Endothelial cell of umbilical vein (primary cell): ENCODE results near the gene VPS35L.

Experiments
- CTCF ChIP-seq, 2 donors: IDR thresholded peaks; 1 replicate in 1 of 2; 2 replicates in 1 of 2; pipeline ENCODE4 v1.5.1; 2011; ENCODE audit warnings: low read length in 2 of 2, mild to moderate bottlenecking in 2 of 2, moderate library complexity in 2 of 2, control low read depth in 1 of 2, inconsistent platforms in 1 of 2, low read depth in 1 of 2; ENCODE audit not compliant: insufficient read depth in 1 of 2; ENCODE audit errors: extremely low read depth in 1 of 2
- GATA2 ChIP-seq: IDR thresholded peaks from 2 replicates; pipeline ENCODE4 v1.7.0; 2011; ENCODE audit warnings: low read depth, mild to moderate bottlenecking, moderate library complexity, mixed read lengths, low read length; ENCODE audit not compliant: insufficient read length, insufficient read depth
- JUN ChIP-seq: IDR thresholded peaks from 2 replicates; pipeline ENCODE4 v1.6.1; 2011; ENCODE audit warnings: borderline replicate concordance, low read depth; ENCODE audit not compliant: insufficient read length, insufficient read depth
- POLR2A ChIP-seq: IDR thresholded peaks from 2 replicates; pipeline ENCODE4 v1.6.1; 2012; ENCODE audit warnings: low read depth, mild to moderate bottlenecking, control low read depth, low read length
- POLR2AphosphoS5 ChIP-seq: IDR thresholded peaks from 2 replicates; pipeline ENCODE4 v1.6.1; 2012; ENCODE audit warnings: low read depth, mild to moderate bottlenecking, control low read depth, low read length, moderate library complexity; ENCODE audit not compliant: insufficient read depth

- no peak for TF ChIP-seq JUN
- TF ChIP-seq CTCF (IDR thresholded peaks at IDR 0.05; ENCODE audit: extremely low read depth in 1 of 2, insufficient read depth in 1 of 2, low read depth in 1 of 2, low read length in 2 of 2): no peak
- TF ChIP-seq POLR2A: no peak
- no peak for TF ChIP-seq POLR2AphosphoS5
- TF ChIP-seq GATA2: no peak
These were observed 90.1 kb downstream of the VPS35L start for GRCh38 chr16:19645557-19645981.
